Stimulated activated naive B cell treated with anti-CD40 and anti-IgM and Interleukin-4, amounts not matched to agents 10 μg/mL and 1 μg/mL and 100 μg/mL, for 72 hours (primary cell): Measurements from ENCODE around the gene DCAF4L1.

Experiments
- ATAC-seq, 2 donors: fragments of 150-1000 bp; cut with Tn5 transposase; replicated peaks; 2 replicates each; pipeline ENCODE4 v1.10.0; 2021; ENCODE audit warnings: moderate library complexity in 1 of 2
- DNase-seq: peaks from one replicate; pipeline ENCODE4 v3.0.0; 2021
- H3K27ac Mint-ChIP-seq: one replicate; pipeline ENCODE4 v1.8.0; 2022; ENCODE audit warnings: mild to moderate bottlenecking, mixed read lengths
- H3K27me3 Mint-ChIP-seq, 2 donors: one replicate each; pipeline ENCODE4 v1.8.0; 2022; ENCODE audit warnings: mixed read lengths in 2 of 2
- H3K36me3 Mint-ChIP-seq, 2 donors: one replicate each; pipeline ENCODE4 v1.8.0; 2022; ENCODE audit warnings: mixed read lengths in 2 of 2, mild to moderate bottlenecking in 1 of 2
- H3K4me1 Mint-ChIP-seq, 2 donors: one replicate each; pipeline ENCODE4 v1.8.0; 2022; ENCODE audit warnings: mixed read lengths in 2 of 2, mild to moderate bottlenecking in 1 of 2
- H3K4me3 Mint-ChIP-seq, 2 donors: one replicate each; pipeline ENCODE4 v1.8.0; 2022; ENCODE audit warnings: mild to moderate bottlenecking in 2 of 2, mixed read lengths in 2 of 2, moderate library complexity in 1 of 2
- H3K9me3 Mint-ChIP-seq, 2 donors: one replicate each; pipeline ENCODE4 v1.8.0; 2022; ENCODE audit warnings: mixed read lengths in 2 of 2, mild to moderate bottlenecking in 1 of 2

Gene DCAF4L1

DNA sequence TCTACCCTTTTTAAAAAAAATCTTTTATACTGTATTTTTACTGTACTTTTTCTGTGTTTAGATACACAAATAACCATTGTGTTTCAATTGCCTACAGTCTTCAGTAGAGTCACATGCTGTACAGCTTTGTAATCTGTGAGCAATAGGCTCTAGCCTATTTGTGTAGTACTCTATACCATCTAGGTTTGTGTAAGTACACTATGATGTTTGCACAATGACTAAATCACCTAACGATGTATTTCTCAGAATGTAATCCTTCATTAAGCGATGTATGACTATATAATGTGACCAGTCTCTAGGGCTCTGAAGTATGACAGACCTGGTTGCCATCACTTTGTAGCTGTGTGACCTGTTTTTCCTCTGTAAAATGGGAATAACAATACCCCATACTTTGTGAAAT is 14.2 kb upstream of the DCAF4L1 start:
- no peak for ATAC-seq
- Mint-ChIP-seq H3K27ac (no peak overlapping the region), H3K9me3 (peaks cover 17 to 22% of the 10 kb centered on the region in 2 donors), H3K27me3 (no peaks in the 10 kb centered on the region), H3K4me3 (no peak overlapping the region), H3K36me3 (peaks cover 22 to 44% of the 10 kb centered on the region in 2 donors), H3K4me1 (peaks cover 10 to 22% of the 10 kb centered on the region in 2 donors)
- DNase-seq, result no peak

DNA sequence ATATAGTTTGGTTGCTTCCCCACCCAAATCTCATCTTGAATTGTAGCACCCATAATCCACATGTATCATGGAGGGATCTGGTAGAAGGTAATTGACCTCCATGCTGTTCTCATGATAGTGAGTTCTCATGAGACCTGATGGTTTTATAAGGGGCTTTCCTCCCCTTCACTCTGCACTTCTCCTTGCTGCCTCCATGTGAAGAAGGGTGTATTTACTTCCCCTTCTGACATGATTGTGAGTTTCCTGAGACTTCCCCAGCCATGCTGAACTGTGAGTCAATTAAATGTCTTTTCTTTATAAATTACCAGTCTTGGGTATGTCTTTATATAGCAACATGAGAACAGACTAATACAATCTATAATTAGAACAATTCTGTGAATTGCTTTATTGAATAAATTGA is 11.9 kb upstream of the DCAF4L1 start:
- H3K27ac Mint-ChIP-seq, result peak overlapping the region; percentile 83
- ATAC-seq, result peak; percentile 88 to 93

GRCh38 chr4:41975341-41975740 is 6.2 kb upstream of the DCAF4L1 start:
- H3K4me1 Mint-ChIP-seq, result peaks cover 7 to 13% of the 10 kb centered on the region in 2 donors
- H3K9me3 Mint-ChIP-seq, result peaks cover 11 to 12% of the 10 kb centered on the region in 2 donors
- no peak overlapping the region for H3K27ac Mint-ChIP-seq
- no peak overlapping the region for H3K4me3 Mint-ChIP-seq
- DNase-seq (no peak), ATAC-seq (peak; percentile 43 to 45)
- peaks cover 7 to 13% of the 10 kb centered on the region in 2 donors for H3K27me3 Mint-ChIP-seq
- H3K36me3 Mint-ChIP-seq, result peaks cover 10 to 33% of the 10 kb centered on the region in 2 donors

More for the DNA sequence above, 11.9 kb upstream of the DCAF4L1 start:
- Mint-ChIP-seq H3K4me1 (peaks cover 10 to 25% of the 10 kb centered on the region in 2 donors), H3K27me3 (no peaks in the 10 kb centered on the region), H3K4me3 (no peak overlapping the region), H3K9me3 (peaks cover 19 to 24% of the 10 kb centered on the region in 2 donors), H3K36me3 (peaks cover 27 to 52% of the 10 kb centered on the region in 2 donors)
- DNase-seq, result peak; percentile 18

DNA sequence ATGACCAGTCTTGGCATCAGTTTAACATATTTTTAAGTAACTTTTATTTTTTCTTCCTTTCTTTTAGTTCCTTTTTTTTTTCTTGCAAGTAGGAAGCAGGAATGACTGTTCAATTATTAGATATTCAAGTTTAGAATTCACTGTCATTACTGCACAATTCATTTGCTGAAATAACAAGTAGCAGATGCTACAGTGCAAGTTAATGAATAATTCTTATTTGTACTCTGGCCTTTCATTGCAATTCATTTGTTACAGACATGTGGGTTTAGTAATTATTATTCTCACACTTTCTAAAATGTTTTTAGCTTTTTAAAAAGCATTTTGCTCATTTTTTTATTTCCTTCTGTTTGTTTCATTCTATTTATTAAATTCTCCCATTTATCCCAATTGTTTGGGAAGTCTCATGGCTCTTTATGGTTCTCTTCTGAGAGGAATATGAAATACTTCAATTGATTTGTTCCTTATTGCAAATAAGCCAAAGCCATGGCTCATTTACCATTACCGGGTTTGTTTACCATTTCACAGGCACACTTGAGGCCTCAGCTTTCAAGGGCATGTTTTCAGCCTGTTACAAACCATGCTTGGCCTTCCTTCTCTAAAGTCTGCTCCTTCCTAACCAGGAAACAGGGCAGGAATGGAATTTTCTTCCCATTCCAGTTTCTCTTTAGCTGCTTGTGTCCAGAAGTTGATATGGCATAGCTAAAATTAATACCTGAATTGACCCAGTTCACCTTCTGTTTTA is 4.6 kb upstream of the DCAF4L1 start:
- no peak for ATAC-seq
- peaks cover 7 to 13% of the 10 kb centered on the region in 2 donors for H3K4me1 Mint-ChIP-seq
- no peak overlapping the region for H3K4me3 Mint-ChIP-seq
- peaks cover 6% of the 10 kb centered on the region in 2 donors for H3K9me3 Mint-ChIP-seq
- DNase-seq, result no peak
- no peak overlapping the region for H3K27ac Mint-ChIP-seq
- peaks cover 10 to 28% of the 10 kb centered on the region in 2 donors for H3K36me3 Mint-ChIP-seq
- peaks cover 7 to 13% of the 10 kb centered on the region in 2 donors for H3K27me3 Mint-ChIP-seq

- H3K27me3 Mint-ChIP-seq, result peaks cover 7 to 18% of the 10 kb centered on the region in 2 donors
- H3K9me3 Mint-ChIP-seq, result peaks cover 0 to 2% of the 10 kb centered on the region in 2 donors
- no peak for ATAC-seq
- H3K4me3 Mint-ChIP-seq, result no peak overlapping the region
- no peak overlapping the region for H3K27ac Mint-ChIP-seq
- H3K36me3 Mint-ChIP-seq, result peaks cover 13 to 29% of the 10 kb centered on the region in 2 donors
- H3K4me1 Mint-ChIP-seq, result peaks cover 5 to 7% of the 10 kb centered on the region in 2 donors
- no peak for DNase-seq
Measured at GRCh38 chr4:41977709-41978108, 3.8 kb upstream of the DCAF4L1 start.

GRCh38 chr4:41982716-41983115 is 1.2 kb downstream of the DCAF4L1 start:
- no peak overlapping the region for H3K4me3 Mint-ChIP-seq
- no peaks in the 10 kb centered on the region for H3K9me3 Mint-ChIP-seq
- no peak for DNase-seq
- H3K27ac Mint-ChIP-seq, result peak overlapping the region; percentile 51
- no peaks in the 10 kb centered on the region for H3K4me1 Mint-ChIP-seq
- peaks cover 22 to 31% of the 10 kb centered on the region in 2 donors for H3K36me3 Mint-ChIP-seq
- no peak for ATAC-seq
- peaks cover 6 to 13% of the 10 kb centered on the region in 2 donors for H3K27me3 Mint-ChIP-seq

DNA sequence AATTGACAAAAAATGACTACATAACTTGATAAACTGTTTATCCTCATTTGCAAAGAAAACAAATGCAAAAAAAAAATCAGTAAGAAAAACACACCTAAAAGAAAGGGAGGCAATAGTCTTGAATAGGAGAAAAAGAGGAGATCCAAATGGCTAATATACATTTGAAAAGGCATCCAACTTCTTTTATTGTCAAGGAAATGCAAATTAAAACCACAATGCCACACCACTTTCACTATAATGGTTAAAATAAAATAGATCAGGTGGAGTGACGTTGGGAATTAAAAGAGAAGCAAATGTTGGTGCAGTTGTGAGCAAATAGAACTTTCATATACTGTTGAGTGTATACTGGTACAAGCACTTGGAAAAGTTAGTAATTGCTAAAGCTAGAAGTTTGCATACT is 3.6 kb downstream of the DCAF4L1 start:
- Mint-ChIP-seq H3K4me1 (peaks cover 4 to 8% of the 10 kb centered on the region in 2 donors), H3K9me3 (no peaks in the 10 kb centered on the region), H3K27ac (no peak overlapping the region), H3K27me3 (peaks cover 0 to 5% of the 10 kb centered on the region in 2 donors), H3K4me3 (no peak overlapping the region), H3K36me3 (peaks cover 21 to 22% of the 10 kb centered on the region in 2 donors)
- DNase-seq (no peak), ATAC-seq (no peak)

DNA sequence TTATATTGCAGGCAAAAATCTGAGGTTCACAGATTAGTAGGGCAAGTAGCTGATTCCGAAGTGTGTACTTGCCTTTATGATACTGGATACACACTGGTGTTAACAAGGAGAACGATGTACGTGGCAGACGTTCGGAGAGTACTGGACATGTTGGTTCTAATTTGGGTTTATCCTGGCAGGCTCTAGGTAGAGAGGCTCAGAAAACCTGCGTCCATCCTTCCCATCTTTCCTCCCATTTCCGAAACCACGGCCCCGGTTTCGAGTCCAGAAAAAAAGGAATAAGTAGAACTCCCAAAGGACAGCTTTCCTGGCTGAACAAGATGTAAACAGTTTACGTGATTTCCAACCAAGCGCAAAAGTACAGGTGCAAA is 8.4 kb downstream of the DCAF4L1 start:
- H3K9me3 Mint-ChIP-seq, result no peaks in the 10 kb centered on the region
- H3K4me1 Mint-ChIP-seq, result peaks cover 6 to 21% of the 10 kb centered on the region in 2 donors
- ATAC-seq, result peak; percentile 23 to 37
- peak overlapping the region; percentile 96 for H3K27ac Mint-ChIP-seq
- no peaks in the 10 kb centered on the region for H3K27me3 Mint-ChIP-seq
- peaks cover 4 to 7% of the 10 kb centered on the region in 2 donors for H3K36me3 Mint-ChIP-seq
- DNase-seq, result no peak
- peak overlapping the region; percentile 96 to 98 for H3K4me3 Mint-ChIP-seq

- Mint-ChIP-seq H3K9me3 (no peaks in the 10 kb centered on the region), H3K4me3 (peak within 1 kb of the TSS; percentile 96 to 98), H3K36me3 (peaks cover 4 to 10% of the 10 kb centered on the region in 2 donors), H3K27me3 (no peaks in the 10 kb centered on the region), H3K4me1 (peaks cover 9 to 27% of the 10 kb centered on the region in 2 donors), H3K27ac (peak within 1 kb of the TSS; percentile 96)
- DNase-seq, result peak; percentile 91
- ATAC-seq, result peak; percentile 98 to 99
Measured at GRCh38 chr4:41990365-41991111, 9.0 kb downstream of the DCAF4L1 start, which contains the start of gene SLC30A9. TSS of gene SLC30A9 (plus strand) at chr4:41990530. CDS start at chr4:41990652, 122 bp downstream.

DNA sequence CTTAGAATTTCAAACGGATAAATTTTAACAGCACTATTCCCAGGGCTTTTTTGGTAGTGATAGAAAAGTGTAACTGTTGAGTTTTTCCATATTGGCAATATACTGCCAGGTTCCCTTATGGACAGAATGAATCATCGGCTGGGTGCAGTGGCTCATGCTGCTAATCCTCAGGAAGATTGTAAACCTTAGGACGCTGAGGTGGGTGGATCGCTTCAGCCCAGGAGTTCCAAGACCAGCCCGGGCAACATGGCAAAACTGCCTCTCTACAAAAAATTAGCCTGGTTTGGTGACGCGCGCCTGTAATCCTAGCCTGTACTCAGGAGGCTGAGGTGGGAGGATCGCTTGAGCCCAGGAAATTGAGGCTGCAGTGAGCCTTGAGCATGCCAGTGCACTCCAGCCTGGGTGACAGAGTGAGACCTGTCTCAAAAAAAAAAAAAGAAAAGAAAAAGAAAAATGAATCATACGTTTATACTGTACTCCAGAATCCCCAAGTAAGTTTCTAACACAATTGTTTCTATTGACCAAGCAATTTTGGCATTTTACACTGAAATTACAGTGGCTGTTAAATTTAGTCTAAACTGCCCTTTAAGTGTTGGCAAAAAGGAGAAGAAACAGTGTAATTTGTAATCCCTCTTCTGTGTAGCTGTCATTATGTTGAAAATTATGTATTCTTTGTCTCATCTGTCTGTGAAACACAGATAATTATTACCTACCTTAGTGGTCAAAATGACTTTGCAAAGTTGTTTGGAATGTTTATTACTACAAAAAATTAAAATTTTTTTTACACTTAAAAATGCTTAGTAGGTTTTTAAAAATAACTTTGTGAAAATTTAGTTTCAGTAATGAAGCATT is 10.6 kb downstream of the DCAF4L1 start:
- Mint-ChIP-seq H3K9me3 (no peaks in the 10 kb centered on the region), H3K4me3 (no peak overlapping the region), H3K27me3 (no peaks in the 10 kb centered on the region), H3K36me3 (peaks cover under 1 to 9% of the 10 kb centered on the region in 2 donors), H3K4me1 (peaks cover 11 to 32% of the 10 kb centered on the region in 2 donors), H3K27ac (no peak overlapping the region)
- ATAC-seq (no peak), DNase-seq (no peak)

DNA sequence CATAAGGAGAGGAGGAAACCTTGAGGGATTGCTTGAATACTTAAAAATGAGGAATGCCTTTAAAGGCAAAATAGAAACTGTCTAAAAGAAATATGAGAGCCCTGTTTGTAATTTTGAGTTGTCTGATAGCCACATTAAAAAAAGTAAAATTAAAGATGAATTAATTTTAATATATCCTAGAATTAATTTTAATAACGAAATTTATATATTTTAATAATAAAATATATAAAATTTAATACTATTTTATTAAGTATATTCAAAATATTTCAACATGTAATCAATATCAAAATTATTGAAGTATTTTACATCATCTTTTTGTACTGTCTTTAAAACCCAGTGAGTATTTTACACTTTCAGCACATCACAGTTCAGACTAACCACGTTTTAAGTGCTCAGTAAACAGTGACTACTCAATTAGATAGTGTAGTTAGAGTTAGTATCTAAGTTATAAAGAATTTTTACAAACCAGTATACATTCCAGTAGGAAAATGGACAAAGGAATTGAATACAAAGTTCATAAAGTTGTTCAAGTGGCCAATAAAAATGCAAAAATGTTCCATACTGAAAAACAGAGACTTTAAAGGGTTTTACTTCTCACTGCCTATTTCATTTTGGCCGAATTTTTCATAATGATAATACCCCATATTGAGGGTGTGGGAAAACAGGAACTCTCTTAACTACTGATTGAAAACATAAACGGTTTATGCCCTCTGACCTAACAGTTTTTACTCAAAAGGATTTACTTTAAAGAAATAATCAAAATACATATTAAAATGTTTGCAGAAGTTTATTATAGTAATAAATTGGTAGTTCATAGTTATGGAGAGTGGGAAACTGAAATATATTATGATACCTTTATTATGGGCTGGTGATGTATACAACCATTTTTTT is 11.7 kb downstream of the DCAF4L1 start:
- H3K4me3 Mint-ChIP-seq, result no peak overlapping the region
- no peak overlapping the region for H3K27ac Mint-ChIP-seq
- H3K4me1 Mint-ChIP-seq, result peaks cover 11 to 38% of the 10 kb centered on the region in 2 donors
- no peaks in the 10 kb centered on the region for H3K9me3 Mint-ChIP-seq
- ATAC-seq (no peak), DNase-seq (no peak)
- H3K27me3 Mint-ChIP-seq, result no peaks in the 10 kb centered on the region
- H3K36me3 Mint-ChIP-seq, result peaks cover 0 to 14% of the 10 kb centered on the region in 2 donors

GRCh38 chr4:41994461-41994985 is 13.0 kb downstream of the DCAF4L1 start:
- no peak overlapping the region for H3K27ac Mint-ChIP-seq
- no peak for DNase-seq
- ATAC-seq, result no peak
- no peaks in the 10 kb centered on the region for H3K9me3 Mint-ChIP-seq
- no peak overlapping the region for H3K4me3 Mint-ChIP-seq
- H3K36me3 Mint-ChIP-seq, result peaks cover 0 to 14% of the 10 kb centered on the region in 2 donors
- H3K4me1 Mint-ChIP-seq, result peaks cover 9 to 40% of the 10 kb centered on the region in 2 donors
- H3K27me3 Mint-ChIP-seq, result no peaks in the 10 kb centered on the region

GRCh38 chr4:41998019-41998418 is 16.5 kb downstream of the DCAF4L1 start:
- peaks cover 8 to 24% of the 10 kb centered on the region in 2 donors for H3K36me3 Mint-ChIP-seq
- peaks cover 8 to 24% of the 10 kb centered on the region in 2 donors for H3K4me1 Mint-ChIP-seq
- ATAC-seq, result no peak
- no peaks in the 10 kb centered on the region for H3K9me3 Mint-ChIP-seq
- no peak overlapping the region for H3K4me3 Mint-ChIP-seq
- no peak overlapping the region for H3K27ac Mint-ChIP-seq
- no peaks in the 10 kb centered on the region for H3K27me3 Mint-ChIP-seq
- no peak for DNase-seq
